Hypothalamus (tissue), 51 donors: ENCODE results near the gene ZBTB48.
"Not testable (repeated sequence)": the region's sequence is repeated elsewhere in the genome, so short reads cannot be mapped to it uniquely, and the experiment has no call there.

Experiments
- DNase-seq, 51 donors: peaks; one replicate each; lab custom pipeline; 2025; lab: John Stamatoyannopoulos, UW

The ZBTB48 gene

DNA sequence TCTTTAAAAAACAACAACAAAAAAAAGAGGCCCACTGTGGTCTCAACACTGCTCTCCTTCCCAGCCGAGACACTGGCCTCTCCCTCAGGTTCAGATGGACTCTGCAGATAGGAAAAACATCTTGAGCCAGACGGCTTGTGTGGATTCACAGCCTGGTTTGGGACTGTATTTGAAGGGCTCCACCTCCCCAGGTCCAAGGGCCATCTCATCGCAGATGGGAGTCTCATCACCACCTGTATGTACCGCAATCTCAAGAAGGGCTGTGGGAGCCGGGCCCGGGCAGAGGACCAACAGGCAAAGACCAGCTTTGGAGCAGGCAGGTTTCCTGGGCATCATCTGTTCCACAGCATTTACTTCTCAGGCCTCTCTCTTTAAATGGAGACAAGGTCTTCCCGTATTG is 10.3 kb downstream of the ZBTB48 start:
- DNase-seq = no peak

- peak in 13 of 51 donors; percentile 14 to 53 (median 27) for DNase-seq
Observed at GRCh38 chr1:6591222-6591621, 11.4 kb downstream of the ZBTB48 start.

GRCh38 chr1:6591644-6592043 is 11.8 kb downstream of the ZBTB48 start:
- DNase-seq = no peak

DNA sequence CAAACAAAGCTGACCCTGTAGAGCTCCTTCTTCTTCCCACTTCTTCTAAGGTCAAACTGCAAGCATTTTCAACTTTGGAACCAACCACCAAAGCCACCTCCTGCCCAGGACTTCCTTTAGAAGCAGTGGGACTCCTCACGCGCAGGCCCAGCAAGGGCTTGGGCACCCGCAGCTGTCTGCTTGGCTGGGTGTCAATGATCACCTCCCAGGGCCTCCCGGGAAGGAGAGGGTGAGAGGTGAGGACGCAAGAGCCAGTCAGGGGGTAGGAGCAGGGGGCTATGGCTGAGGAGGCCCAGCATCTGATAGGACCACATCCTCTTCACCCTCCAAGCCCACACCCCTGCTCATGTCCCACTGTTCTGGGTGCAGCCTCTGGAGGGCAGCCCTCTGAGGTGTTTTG is 12.6 kb downstream of the ZBTB48 start:
- DNase-seq = no peak

DNA sequence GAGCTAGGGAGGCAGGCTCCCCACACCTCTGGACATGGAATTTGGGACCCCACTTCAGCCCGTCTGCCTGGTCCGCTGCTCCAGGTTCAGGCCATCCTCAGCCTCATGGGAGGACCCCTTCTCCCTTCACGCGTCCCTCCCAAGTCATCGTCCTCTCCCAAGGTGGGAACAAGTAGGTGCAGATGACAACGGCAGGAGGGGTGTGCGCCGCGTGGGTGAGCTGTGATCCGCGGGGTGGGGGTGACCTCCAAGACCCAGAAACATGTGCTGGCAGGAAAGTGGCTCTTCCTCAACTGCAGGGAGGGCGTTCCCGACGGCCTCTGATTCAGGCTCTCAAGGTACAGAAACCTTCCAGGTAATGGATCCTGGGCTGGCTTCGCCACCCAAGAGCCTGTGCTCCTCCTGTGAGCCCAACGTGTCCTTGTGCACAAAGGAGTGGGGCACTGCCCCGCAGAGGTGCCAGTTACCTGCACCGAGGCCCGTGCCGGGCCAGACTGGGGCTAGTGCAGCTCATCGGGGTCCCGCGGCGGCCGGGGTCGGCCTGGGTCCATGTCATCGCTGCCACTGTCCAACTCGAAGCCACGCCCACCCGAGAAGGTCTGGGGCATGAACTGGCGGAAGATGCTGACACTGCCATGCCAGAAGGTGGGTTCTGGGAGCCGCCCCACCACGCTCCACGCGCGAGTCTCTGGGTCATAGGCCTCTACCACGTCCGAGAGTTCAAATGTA is 13.2 kb downstream of the ZBTB48 start:
- DNase-seq = no peak

GRCh38 chr1:6593810-6594209 is 14.0 kb downstream of the ZBTB48 start:
- DNase-seq = no peak

DNA sequence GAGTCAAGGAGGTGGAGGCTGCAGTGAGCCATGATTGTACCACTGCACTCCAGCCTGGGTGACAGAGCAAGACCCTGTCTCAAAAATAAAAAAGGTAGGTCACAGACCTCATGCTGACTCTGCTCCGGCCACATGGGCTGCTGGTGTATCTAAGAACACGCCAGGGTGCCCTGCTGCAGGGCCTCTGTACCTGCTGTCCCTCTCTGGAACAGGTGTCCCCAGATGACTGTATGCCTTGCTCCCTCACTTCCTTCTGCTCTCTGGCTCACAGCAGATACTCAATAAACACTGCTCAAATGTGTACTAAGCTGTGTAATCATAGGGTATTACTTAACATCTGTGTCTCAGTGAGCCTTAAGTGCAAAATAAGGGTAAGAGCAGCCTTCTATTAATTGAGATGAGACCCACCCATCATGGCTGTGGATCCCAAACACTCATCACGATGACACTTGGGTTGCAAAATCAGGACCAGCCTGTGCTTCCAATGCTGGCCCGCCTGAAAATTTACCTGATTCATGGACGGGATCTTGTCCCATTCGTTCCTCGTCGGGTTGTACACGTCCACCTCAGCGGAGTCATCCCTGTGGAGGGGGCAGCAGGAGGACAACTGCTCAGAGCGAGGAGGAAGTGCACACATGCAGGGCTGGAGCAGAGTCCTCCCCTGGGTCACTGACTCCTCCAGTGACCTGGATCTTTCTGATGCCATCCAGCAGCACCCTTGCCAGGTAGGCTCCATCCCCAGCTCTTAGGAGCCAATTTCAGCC is 15.4 kb downstream of the ZBTB48 start:
- no peak for DNase-seq

DNA sequence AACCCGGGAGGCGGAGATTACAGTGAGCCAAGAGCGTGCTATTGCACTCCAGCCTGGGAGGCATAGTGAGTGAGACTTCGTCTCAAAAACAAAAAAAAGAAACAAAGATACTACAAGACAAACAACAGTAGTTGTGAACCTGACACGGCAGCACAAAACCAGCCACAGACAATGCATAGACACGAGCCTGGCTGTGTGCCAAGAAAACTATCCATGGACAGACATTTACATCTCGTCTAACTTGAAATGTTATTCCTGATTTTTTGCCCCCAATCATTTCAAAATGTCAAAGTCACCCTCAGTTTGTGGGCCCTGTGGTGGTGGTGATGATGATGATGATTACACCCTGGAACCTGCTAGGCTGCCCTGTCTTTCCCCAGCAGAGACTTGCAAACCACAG is 16.6 kb downstream of the ZBTB48 start:
- DNase-seq = no peak

DNA sequence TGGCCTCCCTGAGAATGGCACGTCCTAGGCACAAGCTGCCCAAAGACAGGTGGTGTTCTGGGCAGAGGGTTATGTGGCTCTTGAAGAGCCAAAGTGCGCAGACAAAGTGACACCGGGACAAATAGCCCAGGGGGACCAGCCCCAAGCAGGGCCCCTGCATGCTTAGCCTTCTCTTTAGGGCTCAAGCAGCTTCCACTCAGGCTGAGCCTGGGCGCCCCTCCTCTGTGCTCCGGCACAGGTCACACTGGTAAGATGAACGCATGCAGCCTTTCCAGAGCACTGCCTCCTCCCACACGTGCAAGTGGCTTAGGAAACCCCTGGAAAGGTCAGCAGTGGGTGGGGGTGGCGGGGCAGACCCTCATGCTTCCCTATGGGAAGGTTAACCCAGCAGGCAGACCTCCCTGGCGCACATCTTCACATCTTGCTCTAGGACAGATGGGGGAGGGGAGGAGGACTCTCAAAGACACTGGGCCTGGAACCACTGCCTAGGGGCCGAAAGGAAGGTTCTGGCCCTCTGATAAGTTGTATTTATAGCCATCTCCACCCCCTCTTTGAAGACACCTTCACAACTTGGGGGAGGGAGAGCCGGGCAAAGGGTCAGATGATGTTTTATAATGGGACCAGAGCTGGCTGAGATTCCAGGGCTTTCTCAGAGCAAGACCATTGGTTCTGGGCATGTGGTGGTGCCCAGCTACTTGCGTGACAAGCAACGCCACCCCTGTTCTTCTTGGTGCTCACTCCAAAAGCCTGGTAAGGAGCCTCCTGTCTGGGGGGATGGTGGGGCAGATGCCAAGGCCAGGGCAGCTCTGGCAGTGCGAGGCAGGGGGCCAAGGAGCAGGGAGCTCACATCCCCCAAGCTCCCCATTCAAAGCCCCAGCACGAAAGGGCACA is 17.3 kb downstream of the ZBTB48 start:
- peak in 1 of 51 donors; percentile 6 for DNase-seq

- no peak for DNase-seq
Observed at GRCh38 chr1:6597777-6598131, 18.0 kb downstream of the ZBTB48 start.

GRCh38 chr1:6599141-6599975 is 19.6 kb downstream of the ZBTB48 start:
- DNase-seq = peak in 2 of 51 donors; percentile 7 to 18

GRCh38 chr1:6599991-6600390 is 20.2 kb downstream of the ZBTB48 start:
- DNase-seq = not testable (repeated sequence)

GRCh38 chr1:6600410-6601048 is 20.7 kb downstream of the ZBTB48 start:
- DNase-seq = peak in 2 of 51 donors; percentile 62 to 69

- DNase-seq = peak in 44 of 51 donors; percentile 23 to 82 (median 68)
Observed at GRCh38 chr1:6601049-6601922, 21.5 kb downstream of the ZBTB48 start.

GRCh38 chr1:6601923-6602668 is 22.3 kb downstream of the ZBTB48 start:
- peak in 25 of 51 donors; percentile 28 to 79 (median 52) for DNase-seq

DNA sequence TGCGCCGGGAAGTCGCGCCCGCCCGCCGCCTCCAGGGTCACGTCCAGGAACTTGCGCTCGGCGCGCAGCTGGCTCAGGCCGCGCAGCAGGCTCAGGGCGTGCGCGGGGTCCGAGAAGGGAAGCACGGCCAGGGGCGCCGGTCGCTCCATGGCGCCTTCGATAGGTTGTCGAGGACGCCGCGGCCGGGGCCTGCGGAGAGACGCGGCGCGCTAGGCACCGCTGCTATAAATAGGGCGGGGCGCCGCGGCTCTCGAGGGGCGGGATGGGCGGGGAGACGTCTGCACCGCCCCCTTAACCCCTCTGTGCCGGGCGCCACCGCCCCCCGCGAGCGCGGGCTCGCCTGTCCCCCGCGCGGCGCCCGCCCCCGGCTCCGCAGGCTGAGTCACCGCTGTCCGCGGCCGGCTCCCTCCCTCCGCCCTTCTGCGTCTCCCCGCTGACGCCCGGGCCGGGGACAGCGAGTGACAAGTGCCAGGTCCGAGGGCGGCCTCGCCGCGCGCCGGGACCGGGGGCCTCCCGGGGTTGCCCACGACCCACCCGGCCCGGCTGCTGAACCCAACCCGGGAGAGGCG is 23.0 kb downstream of the ZBTB48 start, which contains the start of gene KLHL21:
TSS of gene KLHL21 (minus strand) at position 201 of the 569 bp plus-strand sequence. CDS start at position 149, 52 bp downstream.
- peak; percentile 46 to 95 (median 86) for DNase-seq

DNA sequence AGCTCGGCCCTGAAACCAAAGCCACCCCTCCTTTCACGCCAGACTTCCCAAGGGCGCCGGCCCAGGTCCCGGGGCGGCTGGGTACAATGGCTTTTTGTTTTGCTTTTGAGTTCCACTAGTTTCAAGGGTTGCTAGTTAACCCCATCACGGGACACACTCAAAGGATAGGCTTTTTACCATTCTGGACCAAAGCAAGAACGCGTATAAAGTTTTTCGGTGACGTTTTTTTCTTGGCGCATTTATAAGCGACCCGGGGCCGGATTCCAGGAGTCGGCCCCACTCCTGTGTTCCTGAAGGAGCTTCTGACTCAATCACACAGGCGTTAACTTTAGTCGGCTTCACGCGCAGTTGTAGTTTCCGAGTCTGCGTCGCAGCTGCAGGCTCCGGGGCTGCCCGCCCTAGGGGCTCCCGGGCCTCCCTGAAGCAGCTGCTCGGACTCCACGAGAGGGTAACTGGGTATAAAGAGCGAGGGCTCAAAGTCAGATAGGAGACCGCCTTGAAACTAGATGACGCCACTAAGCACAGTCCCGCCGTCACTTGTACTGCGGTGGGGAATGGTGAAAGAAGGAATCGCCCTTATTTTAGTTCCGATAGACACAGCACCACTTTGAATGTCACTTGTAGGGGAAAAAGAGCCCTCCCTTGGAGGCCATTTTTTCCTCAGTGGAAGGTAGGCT is 23.6 kb downstream of the ZBTB48 start:
- peak in 41 of 51 donors; percentile 45 to 95 (median 78) for DNase-seq
